Body of pancreas (tissue), 4 donors: ENCODE results near the gene SET.

Experiments used
- POLR2A ChIP-seq, 3 donors: fragments of 450-650 bp; IDR thresholded peaks; one replicate each; pipeline ENCODE4 v1.6.1; 2016; ENCODE audit warnings: antibody characterized with exemption in 3 of 3, mild to moderate bottlenecking in 2 of 3
- TF ChIP-seq, protein P1 (sequence below), 7 experiments: fragments of 450-650 bp in 4 of 7; fragments of 200-600 bp in 3 of 7; sonication (generic) in 3 of 7; IDR thresholded peaks; one replicate each; pipeline ENCODE4 v1.5.1; 2016 to 2019; ENCODE audit warnings: antibody characterized with exemption in 7 of 7

DNA sequence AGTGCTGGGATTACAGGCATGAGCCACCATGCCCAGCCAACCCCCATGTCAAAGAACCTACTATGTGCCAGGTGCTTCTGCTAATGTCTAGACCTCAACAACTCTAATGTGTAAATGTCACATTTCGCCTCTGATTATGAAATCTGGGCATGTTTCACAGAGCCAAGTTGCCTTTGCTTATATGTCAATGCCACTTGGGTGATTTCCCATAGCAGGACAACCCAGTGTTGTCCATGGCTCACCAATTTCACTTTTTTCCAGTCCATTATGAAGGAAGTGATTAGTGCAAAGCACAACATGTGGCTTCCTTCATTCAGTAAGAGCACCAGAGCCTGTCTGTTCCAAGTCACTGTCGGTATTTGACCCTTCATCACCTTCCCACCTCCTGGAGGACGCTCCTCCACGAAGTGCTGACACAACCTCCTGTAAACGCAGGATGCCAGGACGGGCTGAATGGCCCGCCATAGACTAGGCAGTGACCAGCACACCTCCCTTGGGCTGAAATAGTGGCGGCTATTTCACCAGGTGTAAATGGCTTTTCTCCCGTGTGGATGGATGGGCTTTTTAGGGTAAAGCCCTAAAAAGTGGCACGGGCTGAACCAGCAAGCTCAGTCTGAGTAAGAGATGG is 12.3 kb downstream of the SET start:
- TF ChIP-seq, protein P1, sequence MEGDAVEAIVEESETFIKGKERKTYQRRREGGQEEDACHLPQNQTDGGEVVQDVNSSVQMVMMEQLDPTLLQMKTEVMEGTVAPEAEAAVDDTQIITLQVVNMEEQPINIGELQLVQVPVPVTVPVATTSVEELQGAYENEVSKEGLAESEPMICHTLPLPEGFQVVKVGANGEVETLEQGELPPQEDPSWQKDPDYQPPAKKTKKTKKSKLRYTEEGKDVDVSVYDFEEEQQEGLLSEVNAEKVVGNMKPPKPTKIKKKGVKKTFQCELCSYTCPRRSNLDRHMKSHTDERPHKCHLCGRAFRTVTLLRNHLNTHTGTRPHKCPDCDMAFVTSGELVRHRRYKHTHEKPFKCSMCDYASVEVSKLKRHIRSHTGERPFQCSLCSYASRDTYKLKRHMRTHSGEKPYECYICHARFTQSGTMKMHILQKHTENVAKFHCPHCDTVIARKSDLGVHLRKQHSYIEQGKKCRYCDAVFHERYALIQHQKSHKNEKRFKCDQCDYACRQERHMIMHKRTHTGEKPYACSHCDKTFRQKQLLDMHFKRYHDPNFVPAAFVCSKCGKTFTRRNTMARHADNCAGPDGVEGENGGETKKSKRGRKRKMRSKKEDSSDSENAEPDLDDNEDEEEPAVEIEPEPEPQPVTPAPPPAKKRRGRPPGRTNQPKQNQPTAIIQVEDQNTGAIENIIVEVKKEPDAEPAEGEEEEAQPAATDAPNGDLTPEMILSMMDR (IDR thresholded peaks at IDR 0.05) = no peak
- no peak for TF ChIP-seq POLR2A (IDR thresholded peaks at IDR 0.05)
